Kidney capillary endothelial cell (primary cell): ENCODE results near the gene CEP104.

ENCODE experiments used
- DNase-seq: peaks from one replicate; pipeline ENCODE4 v3.0.0-alpha.2; 2018; ENCODE audit warnings: low spot score

The CEP104 gene

DNA sequence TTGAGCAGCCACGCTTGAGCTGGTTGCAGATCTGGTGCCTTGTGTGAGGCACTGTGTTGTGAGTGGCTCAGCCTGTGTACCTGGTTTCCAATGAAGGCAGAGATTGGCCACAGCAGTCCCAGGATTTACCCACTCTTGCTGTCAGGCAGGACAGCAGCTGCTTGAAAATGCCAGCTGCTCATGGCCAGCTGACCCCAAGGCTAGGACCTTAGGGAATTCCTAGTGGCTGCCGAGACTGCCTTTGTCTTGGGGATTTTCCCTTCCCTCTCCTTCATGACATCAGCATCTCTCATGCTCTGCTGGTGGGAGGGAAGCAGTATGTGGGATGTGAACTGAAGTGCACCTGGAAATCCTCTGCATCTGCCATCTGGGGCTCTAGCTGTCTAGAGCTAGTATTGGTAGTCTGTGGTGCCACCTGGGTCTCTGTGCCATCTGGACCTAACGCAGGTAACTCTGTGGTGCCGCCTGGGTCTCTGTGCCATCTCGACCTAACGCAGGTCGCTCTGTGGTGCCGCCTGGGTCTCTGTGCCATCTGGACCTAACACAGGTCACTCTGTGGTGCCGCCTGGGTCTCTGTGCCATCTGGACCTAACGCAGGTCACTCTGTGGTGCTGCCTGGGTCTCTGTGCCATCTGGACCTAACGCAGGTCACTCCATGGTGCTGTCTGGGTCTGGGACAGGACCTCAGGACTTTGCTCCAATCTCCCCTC, 56.9 kb downstream of the CEP104 start:
- DNase-seq = no peak

DNA sequence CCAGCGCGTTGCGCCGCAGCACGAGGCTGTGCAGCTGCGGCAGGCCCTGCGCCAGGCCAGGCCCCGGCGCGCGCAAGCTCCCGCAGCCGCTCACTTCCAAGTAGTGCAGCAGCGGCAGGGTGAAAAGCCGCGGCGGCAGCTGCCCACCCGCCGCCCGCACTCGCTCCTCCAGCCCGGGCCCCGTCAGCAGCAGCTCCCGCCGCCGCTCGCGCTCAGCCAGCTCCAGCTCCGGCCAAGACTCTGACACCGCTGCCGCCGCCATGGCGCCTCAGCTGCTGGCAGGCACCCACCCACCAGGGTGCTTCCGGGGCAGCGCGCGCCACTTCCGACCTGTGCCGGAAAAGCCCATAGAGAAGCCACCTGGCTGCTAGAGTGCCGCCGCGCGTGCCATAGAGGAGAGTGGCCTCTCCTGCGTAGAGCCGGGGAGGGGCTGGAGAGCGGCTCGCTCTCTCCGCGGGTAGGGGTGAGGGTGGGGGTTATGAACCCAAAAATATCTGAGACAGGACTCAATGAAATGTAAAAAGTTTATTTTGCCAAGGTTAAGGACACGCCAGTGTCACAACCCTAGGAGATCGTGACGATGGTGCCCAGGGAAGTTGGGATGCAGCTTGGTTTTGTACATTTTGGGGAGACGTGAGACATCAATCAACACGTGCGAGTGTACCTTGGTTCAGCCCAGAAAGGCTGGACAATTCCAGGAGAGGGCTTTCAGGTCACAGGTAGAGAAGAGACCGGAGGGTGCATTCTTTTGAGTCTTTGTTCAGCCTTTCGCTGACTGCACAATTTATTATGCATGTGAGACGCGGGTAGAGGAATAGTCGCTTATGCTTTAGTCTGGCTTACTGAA, 60.6 kb downstream of the CEP104 start, which contains the start of gene LRRC47:
Gene LRRC47, minus strand, starts transcription at position 284 of the 847 bp plus-strand sequence. Its CDS starts 22 bp downstream, at position 262.
- DNase-seq = peak; percentile 88

DNA sequence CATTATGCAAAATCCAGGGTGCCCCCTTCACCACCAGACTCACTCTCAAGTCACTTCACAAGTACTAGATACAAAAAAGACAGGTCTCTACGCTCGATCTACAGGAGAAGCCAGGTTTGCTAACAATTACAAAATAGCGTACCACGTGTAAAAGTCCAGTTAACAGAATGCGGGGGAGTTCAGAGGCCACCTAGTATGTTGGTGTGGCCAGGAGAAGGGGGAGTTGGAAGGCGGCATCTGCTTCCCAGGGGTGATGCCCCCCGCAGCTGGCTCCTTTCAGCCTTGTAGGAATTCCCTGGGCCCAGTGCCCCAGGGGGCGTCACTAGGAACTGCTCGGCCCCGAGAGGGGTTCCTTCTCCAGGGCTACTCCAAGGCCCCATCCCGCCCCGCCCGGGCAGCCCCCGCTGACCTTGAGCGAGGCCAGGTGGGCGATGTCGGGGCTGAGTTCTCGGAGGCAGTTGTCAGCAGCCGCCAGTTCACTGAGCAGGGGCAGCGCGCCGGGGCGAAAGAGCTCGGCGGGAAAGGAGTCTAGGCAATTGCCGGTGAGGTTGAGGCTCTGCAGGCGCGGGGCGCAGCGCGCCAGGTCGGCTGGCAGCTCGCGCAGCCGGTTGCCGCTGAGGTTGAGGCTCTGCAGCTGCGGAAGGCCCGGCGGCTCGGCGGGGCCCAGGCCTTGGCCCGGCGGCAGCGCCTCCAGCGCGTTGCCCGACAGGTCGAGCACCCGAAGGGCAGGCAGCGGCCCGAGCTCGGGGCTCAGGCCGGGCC, 61.4 kb downstream of the CEP104 start:
- DNase-seq = peak; percentile 7

DNA sequence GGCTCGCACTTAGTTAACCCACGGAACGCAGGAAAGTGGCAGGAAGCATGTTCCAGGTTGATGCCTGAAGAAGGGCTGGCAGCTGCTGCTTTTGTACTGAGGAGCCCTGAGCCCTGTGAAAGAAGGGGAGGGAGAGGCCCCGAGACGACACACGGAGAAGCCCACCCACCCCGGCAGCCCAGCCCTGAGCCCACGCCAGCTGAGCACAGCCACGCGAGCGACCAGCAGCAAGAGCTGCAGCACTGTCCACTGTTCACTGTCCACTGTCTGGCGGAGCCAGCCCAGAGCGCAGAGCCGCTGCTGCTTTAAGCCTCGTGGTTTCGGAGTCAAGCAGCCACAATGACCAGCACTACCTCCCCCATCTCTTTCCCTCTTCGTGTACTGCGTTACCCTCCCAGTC, 66.1 kb downstream of the CEP104 start:
- DNase-seq = no peak

DNA sequence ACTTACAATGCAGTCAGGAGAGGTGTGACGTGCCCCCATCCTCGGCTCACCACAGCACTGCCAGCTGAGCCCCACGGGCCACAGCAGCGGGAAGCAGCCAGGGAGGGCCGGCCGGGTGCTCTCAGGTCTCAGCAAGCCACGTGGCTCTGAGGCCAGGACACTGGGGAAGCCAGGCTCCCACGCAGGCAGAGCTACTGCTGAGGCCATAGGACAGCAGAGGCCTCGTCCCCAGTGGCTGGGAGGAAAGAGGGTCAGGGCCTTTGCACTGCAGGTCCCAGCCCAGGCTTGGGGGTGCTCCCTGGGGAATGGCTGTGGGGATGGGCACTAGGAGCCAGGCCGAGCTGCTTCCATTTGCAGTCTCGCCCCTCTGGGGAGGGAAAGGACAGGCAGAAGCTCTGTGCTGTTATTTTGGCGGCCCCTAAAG, 66.5 kb downstream of the CEP104 start:
- DNase-seq = no peak

DNA sequence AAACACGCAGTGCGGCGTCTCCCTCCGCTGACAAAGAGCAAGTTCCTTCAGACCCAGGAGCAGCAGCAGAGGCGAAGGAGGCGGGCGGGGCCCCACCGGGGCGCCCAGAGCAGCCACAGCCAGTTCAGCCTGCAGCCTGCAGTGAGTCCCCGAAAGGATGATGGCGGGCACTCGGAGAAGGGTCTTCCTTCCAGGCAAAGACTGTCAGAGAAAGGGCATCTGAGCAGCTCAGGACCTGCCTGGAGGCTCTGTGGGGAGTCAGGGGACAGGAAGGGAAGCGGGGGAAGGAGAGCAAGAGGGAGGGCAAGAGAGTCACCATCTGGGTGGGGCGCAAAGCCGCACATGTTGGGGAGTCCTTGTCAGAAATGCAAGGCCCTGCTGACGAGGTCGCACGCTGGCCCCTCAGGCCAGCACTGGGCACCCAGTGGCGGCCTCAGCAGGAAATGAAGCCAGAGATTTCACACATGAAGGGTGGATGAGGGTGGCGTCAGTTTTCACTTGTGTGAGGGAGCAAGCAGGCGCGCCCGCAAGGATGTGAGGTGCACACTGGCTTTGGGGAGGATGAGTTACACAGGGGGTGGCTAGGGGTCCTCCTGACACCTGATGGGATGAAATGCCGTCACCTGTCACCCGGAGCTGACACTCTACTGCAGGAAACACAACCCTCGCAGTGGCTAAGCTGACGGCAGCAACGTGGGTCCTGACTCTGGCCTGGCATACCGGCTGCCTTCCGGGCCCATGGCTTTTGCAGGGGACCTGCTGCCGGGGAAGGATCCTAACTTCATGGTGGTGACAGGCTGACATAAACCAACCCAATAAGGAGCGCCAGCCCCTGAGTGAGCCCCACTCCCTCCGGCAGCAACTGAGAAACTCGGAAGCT, 67.3 kb downstream of the CEP104 start:
- DNase-seq = no peak

DNA sequence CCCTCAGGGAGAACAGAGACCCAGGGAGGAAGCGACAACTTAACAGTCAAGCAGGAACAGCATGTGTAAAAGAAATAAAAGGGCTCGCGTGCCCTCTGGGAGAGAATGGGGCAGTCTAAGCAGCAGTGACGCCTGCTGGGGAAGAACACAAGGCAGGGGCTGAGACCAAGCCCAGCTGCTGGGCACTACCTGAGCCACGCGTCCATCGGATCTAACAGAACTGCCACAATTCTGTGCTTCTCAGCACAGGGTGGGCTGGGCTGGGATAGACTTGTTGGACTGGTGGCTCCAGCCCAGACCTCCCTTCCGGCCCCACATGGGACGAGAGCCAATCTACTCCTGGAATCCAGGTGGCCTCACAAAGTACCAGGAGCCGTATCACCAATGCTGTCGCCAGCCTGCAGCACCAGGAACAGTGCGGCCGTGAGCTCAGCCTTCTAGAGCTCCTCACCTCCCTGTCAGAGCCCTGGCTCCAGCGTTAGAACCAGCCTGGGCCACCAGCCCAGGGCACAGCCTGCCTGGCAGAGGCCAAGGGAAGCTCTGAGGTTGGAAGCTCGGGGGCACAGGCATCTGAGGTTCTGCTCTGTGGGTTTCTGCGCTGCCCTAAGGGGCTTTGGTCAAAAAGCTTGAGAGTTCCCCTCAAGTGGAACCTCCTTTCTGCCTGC, 68.1 kb downstream of the CEP104 start:
- no peak for DNase-seq

DNA sequence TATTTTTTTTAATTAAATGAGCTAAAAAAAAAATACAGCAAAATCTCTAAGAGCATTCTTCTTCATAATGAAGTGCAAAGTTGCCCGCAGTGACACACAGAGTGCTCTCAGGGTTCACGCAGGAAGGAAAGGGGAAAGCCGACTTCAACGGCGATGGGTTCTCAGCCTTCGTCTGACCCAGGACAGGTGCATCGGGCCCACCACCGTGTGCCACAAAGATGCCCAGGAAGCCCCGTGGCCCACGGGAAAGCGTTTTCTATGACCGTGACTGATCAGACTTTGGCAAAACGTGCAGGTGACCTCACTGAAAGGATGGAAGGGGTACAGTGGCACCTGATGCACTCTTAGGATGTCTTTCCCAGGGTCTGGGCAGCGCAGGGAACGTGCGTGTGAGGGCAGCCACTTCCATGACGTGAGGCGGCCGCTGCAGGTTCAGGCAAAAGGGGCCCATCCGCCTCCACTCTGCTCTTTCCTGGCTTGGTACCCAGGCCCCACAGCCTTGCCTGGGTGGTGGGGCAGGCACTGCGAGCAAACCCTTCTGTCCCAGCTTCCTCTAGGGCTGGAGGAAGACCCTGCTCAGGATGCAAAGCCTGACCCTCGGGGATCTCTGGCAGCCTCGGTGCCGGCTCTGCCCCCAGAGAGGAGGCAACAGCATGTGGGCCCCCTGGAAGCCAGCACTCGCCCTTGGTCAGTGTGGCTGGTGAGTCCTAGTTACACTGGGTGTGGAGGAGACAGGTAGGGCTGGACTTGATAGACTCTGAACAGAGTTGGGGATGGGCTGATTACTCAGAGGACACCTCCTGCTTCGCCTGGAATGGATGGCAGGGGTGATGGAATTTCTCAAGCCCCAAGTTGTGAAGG, 69.0 kb downstream of the CEP104 start:
- DNase-seq = no peak

DNA sequence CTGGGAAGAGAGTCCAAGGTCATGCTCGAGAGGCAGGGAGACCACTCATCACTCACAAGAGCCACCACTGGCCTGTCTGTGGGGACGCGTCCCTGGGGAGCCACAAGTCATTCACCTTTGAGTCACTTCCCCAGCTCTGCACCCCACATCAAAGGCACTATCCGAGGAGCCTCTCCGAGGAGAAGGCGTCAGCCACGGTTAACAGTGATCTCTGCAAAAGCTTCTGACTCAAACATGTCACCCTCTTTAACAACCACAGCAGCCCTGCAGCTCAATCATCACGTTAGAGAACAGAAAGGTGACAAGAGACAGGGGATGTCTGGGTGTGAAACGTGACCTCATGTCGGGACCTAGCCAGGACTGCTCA, 69.7 kb downstream of the CEP104 start:
- DNase-seq = no peak

DNA sequence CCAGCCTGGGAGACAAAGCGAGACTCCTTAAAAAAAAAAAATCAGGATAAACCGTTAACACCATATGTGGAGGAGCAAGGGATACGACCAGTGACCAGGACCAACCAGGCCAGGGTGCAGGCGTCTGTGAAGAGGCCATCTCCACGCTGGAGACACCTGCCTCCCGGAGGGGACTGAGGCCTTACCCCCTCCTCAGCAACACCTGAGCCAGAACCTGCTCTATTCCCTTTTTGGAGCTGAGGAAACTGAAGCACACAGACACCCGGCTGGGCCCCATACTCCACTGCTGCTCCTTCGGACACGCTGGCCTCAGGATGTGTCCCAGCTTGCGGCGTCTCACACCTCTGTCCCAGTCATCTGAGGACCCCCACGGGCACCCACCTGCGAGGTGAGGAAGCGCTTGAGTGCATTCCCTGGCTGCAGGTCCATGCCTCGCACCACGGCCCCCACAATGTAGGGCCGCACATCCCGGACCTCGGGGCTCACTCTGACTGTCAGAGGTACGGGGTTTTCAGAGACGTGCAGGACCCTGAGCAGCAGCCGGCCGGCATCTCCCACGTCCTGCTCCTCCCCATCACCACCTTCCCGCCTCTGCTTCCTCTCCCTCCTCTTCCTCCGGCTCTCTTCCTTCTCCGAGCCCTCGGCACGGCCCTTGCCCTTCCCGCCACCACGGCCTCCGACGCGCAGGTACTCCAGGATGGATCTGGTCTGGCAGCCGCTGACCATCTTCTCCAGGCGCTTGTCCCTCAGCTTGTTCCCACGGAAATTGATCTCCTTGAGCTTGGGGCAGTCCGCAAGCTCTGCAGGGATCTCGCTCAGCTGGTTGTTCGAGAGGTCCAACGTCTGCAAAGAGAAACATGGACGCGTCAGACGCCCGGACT, 70.3 kb downstream of the CEP104 start:
- no peak for DNase-seq

DNA sequence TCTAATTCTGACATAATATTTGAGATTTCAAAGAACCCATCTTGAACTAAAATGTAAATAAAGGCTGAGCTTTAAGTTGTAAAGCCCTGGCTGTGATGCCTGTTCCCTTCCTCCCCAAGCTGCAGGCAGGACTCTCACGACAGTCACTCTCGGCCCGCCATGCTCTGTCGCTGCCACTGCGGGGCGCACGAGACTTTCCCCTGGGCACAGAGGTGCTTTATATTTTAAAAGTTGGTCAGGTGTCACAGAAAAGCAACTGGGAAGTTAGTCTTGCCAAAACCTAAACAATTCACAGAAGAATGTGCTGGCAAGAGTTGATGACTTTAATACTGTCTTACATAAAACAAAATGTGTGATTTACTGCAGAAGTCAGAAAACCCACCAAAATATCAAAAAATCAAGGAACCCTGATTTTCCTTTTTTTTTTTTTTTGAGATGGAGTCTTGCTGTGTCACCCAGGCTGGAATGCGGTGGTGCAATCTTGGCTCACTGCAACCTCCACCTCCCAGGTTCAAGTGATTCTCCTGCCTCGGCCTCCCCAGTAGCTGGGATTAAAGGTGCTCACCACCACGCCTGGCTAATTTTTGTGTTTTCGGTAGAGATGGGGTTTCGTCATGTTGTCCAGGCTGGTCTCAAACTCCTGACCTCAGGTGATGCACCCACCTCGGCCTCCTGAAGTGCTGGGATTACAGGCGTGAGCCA, 71.4 kb downstream of the CEP104 start:
- DNase-seq = no peak

DNA sequence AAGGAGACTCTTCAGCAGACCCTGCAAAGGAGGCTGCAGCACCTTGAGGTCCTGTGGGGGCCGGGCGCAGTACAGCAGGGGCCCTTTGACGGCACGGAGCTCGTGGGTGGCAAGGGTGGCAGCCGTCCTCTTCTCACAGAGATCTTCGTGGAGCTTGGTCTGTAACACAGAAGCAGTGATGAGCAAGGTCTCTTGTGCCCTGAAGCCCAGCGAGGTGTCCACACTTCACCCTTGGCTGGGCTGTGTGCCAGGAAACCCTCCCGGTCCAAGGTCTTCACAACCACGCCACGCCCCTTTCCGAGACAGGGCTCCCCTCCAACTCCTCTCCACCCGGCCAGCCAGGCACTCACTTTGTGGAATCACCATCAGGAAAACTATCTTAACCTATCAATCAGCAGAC, 72.0 kb downstream of the CEP104 start:
- no peak for DNase-seq

DNA sequence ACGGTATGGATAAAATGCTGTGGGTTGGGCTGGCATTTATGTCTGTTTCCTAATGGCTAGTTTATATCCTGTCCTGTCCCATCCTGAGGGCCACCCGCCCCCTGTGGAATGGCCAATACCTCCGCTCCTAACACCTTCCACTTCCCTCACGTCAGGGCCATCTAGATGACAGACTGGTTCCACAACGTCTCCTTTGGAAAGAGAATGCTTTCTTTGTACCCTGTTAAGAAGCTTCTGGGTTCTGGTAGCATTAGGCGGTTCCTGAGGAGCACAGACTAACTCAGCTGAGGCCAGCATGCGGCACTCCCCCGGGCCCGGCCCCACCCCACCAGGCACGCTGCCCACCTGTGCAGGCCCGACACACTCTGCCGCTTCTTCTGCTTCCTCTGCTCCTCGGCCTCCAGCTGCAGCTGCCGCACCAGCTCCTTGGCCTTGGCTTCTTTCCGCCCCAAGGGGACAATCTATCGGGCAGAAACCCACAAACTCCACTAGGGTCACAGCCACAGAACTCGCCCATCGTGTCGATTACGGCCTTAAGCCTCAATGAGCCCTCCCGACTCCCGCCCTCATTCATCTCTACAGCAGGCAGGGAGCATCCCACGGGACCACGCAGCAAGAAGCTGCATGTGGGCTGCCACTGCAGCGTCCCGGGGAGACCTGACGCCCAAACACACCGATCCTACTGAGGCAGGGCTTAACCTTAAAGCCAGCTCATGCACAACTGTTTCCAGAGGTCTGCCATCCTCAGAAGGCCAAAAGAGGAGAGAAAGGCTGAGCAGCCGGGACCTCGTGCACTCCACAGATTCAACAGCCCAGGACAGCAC, 73.1 kb downstream of the CEP104 start:
- DNase-seq = no peak

DNA sequence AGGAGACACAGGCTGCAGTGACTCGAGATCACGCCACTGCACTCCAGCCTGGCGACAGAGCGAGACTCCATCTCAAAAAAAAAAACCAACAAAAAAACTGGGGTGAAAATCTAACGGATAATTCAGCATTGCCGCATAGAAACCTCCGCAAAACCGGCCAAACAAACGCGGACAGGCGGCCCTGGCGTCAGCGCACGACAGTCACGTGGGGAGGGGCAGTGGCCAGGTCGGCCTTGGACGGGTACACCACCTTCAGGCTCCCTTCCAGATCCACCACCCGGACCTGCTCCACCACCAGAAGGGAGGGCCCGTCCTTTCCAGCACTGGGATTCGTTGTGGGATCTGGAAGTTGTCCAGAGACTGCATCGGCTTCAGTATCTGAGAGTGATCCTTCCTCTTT, 76.1 kb downstream of the CEP104 start:
- DNase-seq = no peak

DNA sequence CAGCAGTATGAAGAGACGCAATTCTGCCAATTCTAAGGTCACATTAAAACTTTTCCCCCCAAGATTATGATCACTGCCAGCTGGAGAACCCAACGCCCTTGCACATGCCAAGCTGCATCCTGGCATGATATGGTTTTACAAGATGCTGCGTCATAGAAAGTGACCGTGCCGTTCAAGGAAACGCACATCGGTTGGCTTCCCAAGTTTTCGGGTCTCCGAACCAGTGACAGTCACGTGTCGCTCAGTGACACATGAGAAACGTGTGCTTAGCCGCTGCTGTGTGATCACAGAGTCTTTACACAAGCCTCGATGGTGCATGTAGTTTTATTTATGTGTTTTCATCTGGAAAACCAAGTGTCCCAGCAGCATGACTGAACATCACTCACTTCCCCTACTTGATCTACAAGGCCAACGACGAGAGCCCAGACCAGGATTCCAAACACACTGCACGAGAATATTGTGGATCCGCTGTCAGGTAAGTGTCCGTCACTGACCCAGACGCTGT, 77.0 kb downstream of the CEP104 start:
- no peak for DNase-seq

DNA sequence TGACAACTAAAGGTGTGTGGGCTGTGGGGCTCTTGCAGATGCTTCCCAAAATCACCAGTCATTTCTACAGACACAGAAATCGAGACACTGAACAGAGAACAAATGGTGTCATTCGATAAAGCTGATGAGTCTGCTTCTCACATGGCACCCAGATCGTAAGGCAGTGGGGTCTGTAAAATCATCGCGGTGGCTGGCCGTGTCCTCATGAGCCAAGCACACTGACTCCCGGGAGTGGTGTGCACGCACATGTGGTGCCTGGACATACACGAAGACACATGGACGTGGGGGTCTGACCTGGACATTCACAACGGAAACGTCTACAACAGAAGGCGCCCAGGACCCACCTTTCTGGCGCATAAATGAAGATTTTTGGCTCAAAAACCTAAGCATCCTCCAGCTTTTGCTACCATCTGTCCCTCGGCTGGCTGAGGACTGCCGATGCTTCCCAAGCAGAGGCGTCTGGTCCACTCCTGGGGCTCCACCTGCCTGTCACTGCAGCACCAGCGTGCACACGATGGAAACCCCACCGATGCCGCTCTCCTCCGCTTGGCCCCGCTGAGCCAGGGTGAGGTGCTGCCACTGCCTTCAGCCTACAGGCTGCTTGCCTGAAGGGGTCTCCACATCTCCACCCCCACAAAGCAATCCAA, 77.6 kb downstream of the CEP104 start:
- DNase-seq = no peak
